Heart left ventricle (tissue), 16 donors: ENCODE results near the gene TGFB1. TPM values are rescaled to one million over a fixed set of nuclear protein-coding genes. Genes with fewer than 3 reads are reported as not detected.

Source experiments
- ATAC-seq, 4 donors: fragments of 200-7000 bp; cut with Tn5 transposase; one replicate each; pipeline ENCODE4 v1.9.1; 2020 to 2022; ENCODE audit warnings: moderate library complexity in 4 of 4, mild to moderate bottlenecking in 3 of 4, moderate number of reproducible peaks in 1 of 4
- DNase-seq, 5 donors: peaks; one replicate each; pipeline ENCODE4 v3.0.0-alpha.2; 2020
- H3K27ac ChIP-seq, 12 donors: fragments of 200-600 bp; sonication (generic) in 4 of 12; one replicate each; pipeline versions ENCODE4 v1.5.0 to v1.8.0; 2016 to 2022; ENCODE audit warnings: mild to moderate bottlenecking in 2 of 12
- H3K27me3 ChIP-seq, 9 donors: fragments of 200-600 bp; sonication (generic) in 2 of 9; one replicate each; pipeline versions ENCODE4 v1.5.1 to v1.8.0; 2016 to 2022; ENCODE audit warnings: mild to moderate bottlenecking in 3 of 9
- H3K36me3 ChIP-seq, 9 donors: fragments of 200-600 bp; sonication (generic) in 2 of 9; one replicate each; pipeline versions ENCODE4 v1.5.0 to v1.8.0; 2018 to 2022; ENCODE audit warnings: mild to moderate bottlenecking in 2 of 9
- H3K4me1 ChIP-seq, 12 donors: fragments of 200-600 bp; sonication (generic) in 4 of 12; one replicate each; pipeline versions ENCODE4 v1.5.0 to v1.8.0; 2016 to 2022; ENCODE audit warnings: mild to moderate bottlenecking in 3 of 12
- H3K4me3 ChIP-seq, 12 donors: fragments of 200-600 bp; sonication (generic) in 4 of 12; one replicate each; pipeline versions ENCODE4 v1.5.0 to v1.8.0; 2017 to 2022; ENCODE audit warnings: mild to moderate bottlenecking in 9 of 12, moderate library complexity in 4 of 12
- H3K9me3 ChIP-seq, 12 donors: fragments of 200-600 bp; sonication (generic) in 4 of 12; one replicate each; pipeline versions ENCODE4 v1.5.0 to v1.8.0; 2016 to 2022; ENCODE audit warnings: mild to moderate bottlenecking in 1 of 12
- POLR2A ChIP-seq, 2 donors: fragments of 450-650 bp; IDR thresholded peaks; one replicate each; pipeline ENCODE4 v1.6.1; 2017; ENCODE audit warnings: antibody characterized with exemption in 2 of 2, mild to moderate bottlenecking in 2 of 2, moderate library complexity in 2 of 2
- WGBS, 4 donors: extraction: QIAGEN DNeasy Blood & Tissue Kit in 2 of 4; methylation state at CpG; one replicate each; pipeline versions ENCODE4 v1.1.5 to v1.1.7; 2013 to 2018; 5-methylcytosine and 5-hydroxymethylcytosine counted together
- intact Hi-C, 10 donors: fragments of 100-400 bp; cut with DNase I; formaldehyde crosslinking; loops; one replicate each; pipeline versions ENCODE4 v1.11.1 to v1.14.2; 2022
- polyA plus RNA-seq, 2 donors: library from polyadenylated mRNA; stranded (reverse); fragments of 200-250 nt; gene quantifications; one replicate each; pipeline ENCODE4 v1.2.3, GENCODE V29; 2013
- total RNA-seq, 9 donors: library from RNA; depleted of rRNA in 2 of 9; stranded (reverse); fragments of >200 nt in 2 of 9; fragmentation: NEBNext Ultra II Directional in 3 of 9; extraction: Animal tissue kit (Norgen Biotek cat#: 25700) in 3 of 9; gene quantifications; one replicate each; pipeline versions ENCODE4 v1.1.0 to v1.2.4, GENCODE V29; 2016 to 2023
- TF ChIP-seq, protein P1 (sequence below), 12 donors: fragments of 200-600 bp; sonication (generic) in 4 of 12; IDR thresholded peaks; one replicate each; pipeline versions ENCODE4 v1.5.0 to v1.8.0; 2018 to 2022; ENCODE audit warnings: antibody characterized with exemption in 12 of 12, mild to moderate bottlenecking in 5 of 12
- donor health status: ischemic (EF 13 %, LVEDD 7.1; RV severe dilation, severe dysfunction).
- donor health status: healthy with polysubstance abuse.
- donor health status: DM: no; HTN: yes; CAD: no.
- donor health status: DM: no; HTN: no; CAD: no.
- donor health status: ischemic (EF 25% LVEDD 6.9; RV normal size, moderate dysfunction).
- donor health status: ischemic (EF 25% LVEDD 5.7; RV mildly dilated, moderate dysfunction).
- donor health status: healthy.
- donor health status: DM: yes; HTN: yes; CAD: no.
- donor health status: ischemic (EF 35%, LVEDD 5.7; RV mildly dilated, moderate dysfunction).
- donor health status: nonischemic (EF 11% LVEDD 7.7; RV severe dilation, severe dysfunction).
- donor health status: DM: yes; HTN: yes; CAD: no.
- donor health status: PGD.
- donor health status: ischemic (EF 29% LVEDD 5.4; RV normal size, mild dysfunction).
- donor health status: nonischemic (EF 23%, LVEDD 6.1; RV moderate dilation, normal function).

The TGFB1 gene
- total and polyA plus RNA-seq, 11 donors = 9.4 to 68.8 (median 13.9) TPM

DNA sequence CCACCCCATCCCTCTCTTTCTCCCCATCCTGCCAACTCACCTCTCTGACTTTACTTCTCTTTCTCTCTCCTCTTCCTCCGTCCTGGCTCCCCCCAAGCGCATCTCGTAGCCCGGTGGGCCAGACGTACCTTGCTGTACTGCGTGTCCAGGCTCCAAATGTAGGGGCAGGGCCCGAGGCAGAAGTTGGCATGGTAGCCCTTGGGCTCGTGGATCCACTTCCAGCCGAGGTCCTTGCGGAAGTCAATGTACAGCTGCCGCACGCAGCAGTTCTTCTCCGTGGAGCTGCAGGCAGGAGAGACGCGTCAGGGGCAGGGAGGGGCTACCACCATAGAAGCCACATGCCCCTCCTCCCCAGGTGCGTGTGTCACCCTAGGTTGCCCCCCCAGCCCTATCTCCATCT lies 21.7 kb downstream of the TGFB1 start:
- Histone ChIP-seq H3K27ac (no peak overlapping the region), H3K4me1 (peaks cover 0 to 76% (median 22%) of the 10 kb centered on the region in 12 donors), H3K9me3 (no peaks in the 10 kb centered on the region), H3K36me3 (peaks cover 0 to 74% (median 21%) of the 10 kb centered on the region in 9 donors), H3K4me3 (no peak overlapping the region), H3K27me3 (no peaks in the 10 kb centered on the region)
- DNase-seq (no peak), ATAC-seq (no peak)
- TF ChIP-seq POLR2A (IDR thresholded peaks at IDR 0.05) = no peak
- TF ChIP-seq, protein P1, sequence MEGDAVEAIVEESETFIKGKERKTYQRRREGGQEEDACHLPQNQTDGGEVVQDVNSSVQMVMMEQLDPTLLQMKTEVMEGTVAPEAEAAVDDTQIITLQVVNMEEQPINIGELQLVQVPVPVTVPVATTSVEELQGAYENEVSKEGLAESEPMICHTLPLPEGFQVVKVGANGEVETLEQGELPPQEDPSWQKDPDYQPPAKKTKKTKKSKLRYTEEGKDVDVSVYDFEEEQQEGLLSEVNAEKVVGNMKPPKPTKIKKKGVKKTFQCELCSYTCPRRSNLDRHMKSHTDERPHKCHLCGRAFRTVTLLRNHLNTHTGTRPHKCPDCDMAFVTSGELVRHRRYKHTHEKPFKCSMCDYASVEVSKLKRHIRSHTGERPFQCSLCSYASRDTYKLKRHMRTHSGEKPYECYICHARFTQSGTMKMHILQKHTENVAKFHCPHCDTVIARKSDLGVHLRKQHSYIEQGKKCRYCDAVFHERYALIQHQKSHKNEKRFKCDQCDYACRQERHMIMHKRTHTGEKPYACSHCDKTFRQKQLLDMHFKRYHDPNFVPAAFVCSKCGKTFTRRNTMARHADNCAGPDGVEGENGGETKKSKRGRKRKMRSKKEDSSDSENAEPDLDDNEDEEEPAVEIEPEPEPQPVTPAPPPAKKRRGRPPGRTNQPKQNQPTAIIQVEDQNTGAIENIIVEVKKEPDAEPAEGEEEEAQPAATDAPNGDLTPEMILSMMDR (IDR thresholded peaks at IDR 0.05) = no peak
- 92 to 95% (median 93%) methylated on average over 14 to 16 of the region's 16 CpGs for WGBS, 4 donors
- intact Hi-C loops = no loop called here

DNA sequence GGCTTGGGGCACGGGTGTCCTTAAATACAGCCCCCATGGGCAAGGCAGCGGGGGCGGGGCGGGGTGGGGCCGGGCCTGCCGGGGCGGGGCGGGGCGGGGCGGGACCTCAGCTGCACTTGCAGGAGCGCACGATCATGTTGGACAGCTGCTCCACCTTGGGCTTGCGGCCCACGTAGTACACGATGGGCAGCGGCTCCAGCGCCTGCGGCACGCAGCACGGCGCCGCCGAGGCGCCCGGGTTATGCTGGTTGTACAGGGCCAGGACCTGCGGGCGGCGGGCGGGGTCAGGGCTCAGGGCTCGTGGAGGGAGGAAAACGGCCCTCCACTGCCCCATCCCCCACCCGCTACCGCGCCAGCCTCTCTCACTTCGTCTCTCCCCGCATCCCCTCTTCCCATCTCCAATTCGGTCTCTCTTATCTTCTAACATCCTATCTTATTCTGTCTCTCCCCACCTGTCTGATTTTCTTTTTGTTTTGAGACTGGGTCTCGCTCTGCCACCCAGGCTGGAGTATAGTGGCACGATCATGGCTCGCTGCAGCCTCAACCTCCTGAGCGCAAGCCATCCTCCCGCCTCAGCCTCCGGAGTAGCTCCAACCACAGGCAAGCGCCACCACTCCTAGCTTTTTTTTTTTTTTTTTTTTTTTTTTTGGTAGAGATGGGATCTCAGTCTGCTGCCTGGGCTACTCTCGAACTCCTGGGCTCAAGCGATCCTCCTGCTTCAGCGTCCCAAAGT lies 22.6 kb downstream of the TGFB1 start:
- Histone ChIP-seq H3K9me3 (no peaks in the 10 kb centered on the region), H3K4me1 (peaks cover 0 to 85% (median 31%) of the 10 kb centered on the region in 12 donors), H3K27ac (no peak overlapping the region), H3K4me3 (no peak overlapping the region), H3K27me3 (no peaks in the 10 kb centered on the region), H3K36me3 (peaks cover 0 to 65% (median 19%) of the 10 kb centered on the region in 9 donors)
- 61 to 74% (median 70%) methylated on average over 35 to 47 of the region's 47 CpGs for WGBS, 4 donors
- TF ChIP-seq, protein P1 (IDR thresholded peaks at IDR 0.05) = no peak
- no peak for TF ChIP-seq POLR2A (IDR thresholded peaks at IDR 0.05)
- intact Hi-C loops = no loop called here
- DNase-seq (no peak), ATAC-seq (no peak)

DNA sequence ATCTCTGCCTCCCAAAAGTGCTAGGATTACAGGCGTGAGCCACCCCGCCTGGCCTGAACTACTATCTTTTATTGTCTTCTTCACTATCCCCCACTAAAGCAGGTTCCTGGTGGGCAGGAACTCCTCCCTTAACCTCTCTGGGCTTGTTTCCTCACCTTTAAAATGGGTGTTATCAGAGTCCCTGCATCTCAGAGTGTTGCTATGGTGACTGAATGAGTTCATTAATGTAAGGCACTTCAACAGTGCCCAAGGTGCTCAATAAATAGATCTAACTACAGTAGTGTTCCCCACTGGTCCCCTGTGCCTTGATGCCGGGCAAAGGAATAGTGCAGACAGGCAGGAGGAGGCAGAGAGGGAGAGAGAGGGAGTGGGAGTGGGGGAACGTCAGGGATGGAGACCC lies 23.2 kb downstream of the TGFB1 start:
- H3K27me3 ChIP-seq = no peaks in the 10 kb centered on the region
- peak overlapping the region in 1 of 12 donors; percentile 17 for H3K27ac ChIP-seq
- no peak for DNase-seq
- H3K4me3 ChIP-seq = no peak overlapping the region
- no peaks in the 10 kb centered on the region for H3K9me3 ChIP-seq
- ATAC-seq = no peak
- 79 to 88% (median 85%) methylated on average over 4 of the region's 4 CpGs for WGBS, 4 donors
- peaks cover 0 to 59% (median 15%) of the 10 kb centered on the region in 9 donors for H3K36me3 ChIP-seq
- intact Hi-C loops = no loop called here
- peaks cover 0 to 89% (median 36%) of the 10 kb centered on the region in 12 donors for H3K4me1 ChIP-seq
- TF ChIP-seq POLR2A (IDR thresholded peaks at IDR 0.05) = no peak
- TF ChIP-seq, protein P1 (IDR thresholded peaks at IDR 0.05) = no peak

DNA sequence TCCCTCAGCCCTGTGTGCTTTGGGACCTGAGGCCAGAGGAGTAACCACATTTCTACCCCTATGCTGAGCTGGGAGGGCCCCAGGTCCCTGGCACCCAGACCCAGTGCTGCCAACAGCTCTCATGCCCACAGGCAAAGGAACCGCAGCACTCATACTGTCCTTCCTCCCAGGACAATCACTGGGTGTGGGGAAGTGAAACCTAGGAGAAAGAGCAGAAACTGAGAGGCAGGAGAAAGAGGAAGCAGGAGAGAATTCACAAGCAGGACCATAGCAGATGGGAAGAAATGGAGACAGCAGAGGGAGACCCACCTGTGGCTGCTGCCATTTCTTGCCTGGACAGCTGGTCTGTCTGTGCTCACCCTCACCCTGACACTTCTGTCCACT lies 24.9 kb downstream of the TGFB1 start:
- peak overlapping the region in 8 of 12 donors; percentile 76 to 95 (median 89) for H3K27ac ChIP-seq
- ATAC-seq (no peak), DNase-seq (no peak)
- 64 to 86% (median 79%) methylated on average over 1 of the region's 1 CpG for WGBS, 4 donors
- intact Hi-C loops = loop anchor here in 4 of 10 donors (5.0 to 10.0 kb wide), 3 partner anchors 103 to 236 kb away; no protein-coding TSS in a partner anchor
- peaks cover 0 to 53% (median 15%) of the 10 kb centered on the region in 9 donors for H3K36me3 ChIP-seq
- TF ChIP-seq, protein P1 (IDR thresholded peaks at IDR 0.05) = no peak
- TF ChIP-seq POLR2A (IDR thresholded peaks at IDR 0.05) = no peak
- no peaks in the 10 kb centered on the region for H3K9me3 ChIP-seq
- H3K27me3 ChIP-seq = no peaks in the 10 kb centered on the region
- H3K4me1 ChIP-seq = peaks cover 4 to 91% (median 51%) of the 10 kb centered on the region in 12 donors
- H3K4me3 ChIP-seq = no peak overlapping the region
